ENCODE measurements around the gene TASP1.
A peak's percentile ranks its signal among the peaks of the same experiment; 100 is the strongest.
"Not testable (repeated sequence)": the region's sequence is repeated elsewhere in the genome, so short reads cannot be mapped to it uniquely, and the experiment has no call there.

Gene TASP1

GRCh38 chr20:13638496-13639149, at the start of gene TASP1:
Gene TASP1, minus strand, starts transcription at chr20:13638932. Its CDS starts 8,854 bp downstream, at chr20:13630078.
- peak; percentile 96 for DNase-seq

GRCh38 chr20:13687815-13688214, 49.1 kb upstream of the TASP1 start:
- no peak for DNase-seq

- DNase-seq = no peak
Measured at GRCh38 chr20:13685623-13686022, 46.9 kb upstream of the TASP1 start.

- DNase-seq = no peak
Measured at GRCh38 chr20:13684566-13685222, 46.0 kb upstream of the TASP1 start.

- no peak for DNase-seq
Measured at GRCh38 chr20:13683833-13684232, 45.1 kb upstream of the TASP1 start.

GRCh38 chr20:13681248-13682125, 42.8 kb upstream of the TASP1 start:
- no peak for DNase-seq

GRCh38 chr20:13678944-13679343, 40.2 kb upstream of the TASP1 start:
- no peak for DNase-seq

- no peak for DNase-seq
Measured at GRCh38 chr20:13677241-13677640, 38.5 kb upstream of the TASP1 start.

GRCh38 chr20:13676682-13677081, 38.0 kb upstream of the TASP1 start:
- no peak for DNase-seq

GRCh38 chr20:13672690-13673089, 34.0 kb upstream of the TASP1 start:
- DNase-seq = no peak

- DNase-seq = no peak
Measured at GRCh38 chr20:13671916-13672378, 33.2 kb upstream of the TASP1 start.

GRCh38 chr20:13671512-13671911, 32.8 kb upstream of the TASP1 start:
- DNase-seq = no peak

GRCh38 chr20:13670160-13670559, 31.4 kb upstream of the TASP1 start:
- DNase-seq = no peak

GRCh38 chr20:13665709-13666395, 27.1 kb upstream of the TASP1 start:
- DNase-seq = no peak

GRCh38 chr20:13661070-13661685, 22.4 kb upstream of the TASP1 start:
- no peak for DNase-seq

GRCh38 chr20:13659288-13659687, 20.6 kb upstream of the TASP1 start:
- no peak for DNase-seq

- not testable (repeated sequence) for DNase-seq
Measured at GRCh38 chr20:13658060-13658459, 19.3 kb upstream of the TASP1 start.

- no peak for DNase-seq
Measured at GRCh38 chr20:13656721-13657368, 18.1 kb upstream of the TASP1 start.

GRCh38 chr20:13654463-13655023, 15.8 kb upstream of the TASP1 start:
- no peak for DNase-seq

GRCh38 chr20:13650474-13650873, 11.7 kb upstream of the TASP1 start:
- no peak for DNase-seq

Data from activated effector memory CD4-positive, alpha-beta T cell treated with Interleukin-2 at 50 U/mL for 16 hours (primary cell).